Neuronal stem cell (in vitro differentiated cells): ENCODE results near the gene NF2.
A peak's percentile ranks its signal among the peaks of the same experiment; 100 is the strongest.

Experiments
- DNase-seq: peaks from one replicate; pipeline ENCODE4 v3.0.0-alpha.2; 2013; ENCODE audit warnings: low spot score
- H2AFZ ChIP-seq: one replicate; pipeline ENCODE4 v1.6.1; 2013; ENCODE audit warnings: mild to moderate bottlenecking, low read length, inconsistent platforms
- H2AK5ac ChIP-seq: 2 replicates; pipeline ENCODE4 v1.6.1; 2013; ENCODE audit warnings: low read depth, mild to moderate bottlenecking, inconsistent platforms, low read length, moderate library complexity, mixed read lengths
- H2BK120ac ChIP-seq: 2 replicates; pipeline ENCODE4 v1.6.1; 2013; ENCODE audit warnings: low read depth, mild to moderate bottlenecking, inconsistent platforms, low read length, moderate library complexity, mixed read lengths
- H2BK12ac ChIP-seq: one replicate; pipeline ENCODE4 v1.6.1; 2013; ENCODE audit warnings: low read length, inconsistent platforms
- H2BK15ac ChIP-seq: 2 replicates; pipeline ENCODE4 v1.6.1; 2013; ENCODE audit warnings: mild to moderate bottlenecking, low read length, inconsistent platforms, mixed read lengths
- H2BK5ac ChIP-seq: one replicate; pipeline ENCODE4 v1.6.1; 2013; ENCODE audit warnings: inconsistent platforms, mild to moderate bottlenecking, low read length, moderate library complexity
- H3K14ac ChIP-seq: one replicate; pipeline ENCODE4 v1.6.1; 2013; ENCODE audit warnings: low read length, inconsistent platforms
- H3K18ac ChIP-seq: 2 replicates; pipeline ENCODE4 v1.6.1; 2013; ENCODE audit warnings: low read length, inconsistent platforms
- H3K23ac ChIP-seq: 2 replicates; pipeline ENCODE4 v1.6.1; 2013; ENCODE audit warnings: low read depth, mild to moderate bottlenecking, mixed read lengths, low read length, inconsistent platforms; ENCODE audit not compliant: poor library complexity
- H3K27ac ChIP-seq: replicated peaks from 3 replicates; pipeline ENCODE4 v1.5.1; 2013; ENCODE audit warnings: low read length, inconsistent platforms
- H3K27me3 ChIP-seq, 3 experiments: 2 replicates each; pipeline ENCODE4 v1.6.1; 2013; ENCODE audit warnings: low read length in 3 of 3, mild to moderate bottlenecking in 2 of 3, inconsistent platforms in 1 of 3, low read depth in 1 of 3, mixed read lengths in 1 of 3, moderate library complexity in 1 of 3; ENCODE audit not compliant: control insufficient read depth in 3 of 3, insufficient read depth in 3 of 3
- H3K36me3 ChIP-seq, 2 donors: replicated peaks in 1 of 2; 2 replicates each; pipeline ENCODE4 v1.6.1; 2013; ENCODE audit warnings: low read length in 2 of 2; ENCODE audit not compliant: control insufficient read depth in 2 of 2, insufficient read depth in 2 of 2
- H3K4ac ChIP-seq: 2 replicates; pipeline ENCODE4 v1.6.1; 2013; ENCODE audit warnings: inconsistent platforms, mild to moderate bottlenecking, low read length, moderate library complexity
- H3K4me1 ChIP-seq, 2 donors: 1 replicate in 1 of 2; 2 replicates in 1 of 2; pipeline ENCODE4 v1.6.1; 2013; ENCODE audit warnings: low read length in 2 of 2, low read depth in 1 of 2; ENCODE audit not compliant: control insufficient read depth in 2 of 2, insufficient read depth in 1 of 2
- H3K4me2 ChIP-seq: one replicate; pipeline ENCODE4 v1.6.1; 2013; ENCODE audit warnings: mild to moderate bottlenecking, low read length, inconsistent platforms; ENCODE audit not compliant: insufficient read depth, poor library complexity, severe bottlenecking
- H3K4me3 ChIP-seq, 2 donors: 2 replicates each; pipeline ENCODE4 v1.5.1; 2013; ENCODE audit warnings: low read length in 2 of 2, mild to moderate bottlenecking in 2 of 2, inconsistent platforms in 1 of 2, moderate library complexity in 1 of 2
- H3K79me1 ChIP-seq: one replicate; pipeline ENCODE4 v1.6.1; 2013; ENCODE audit warnings: low read depth, mild to moderate bottlenecking, inconsistent platforms, low read length, moderate library complexity
- H3K9ac ChIP-seq: one replicate; pipeline ENCODE4 v1.6.1; 2013; ENCODE audit warnings: mild to moderate bottlenecking, low read depth, low read length, inconsistent platforms; ENCODE audit not compliant: poor library complexity
- H3K9me3 ChIP-seq, 2 donors: replicated peaks in 1 of 2; 2 replicates each; pipeline versions ENCODE3 to v1.6.1; 2013; ENCODE audit warnings: low read length in 2 of 2, mild to moderate bottlenecking in 2 of 2, inconsistent platforms in 1 of 2, low read depth in 1 of 2, mixed read lengths in 1 of 2, moderate library complexity in 1 of 2; ENCODE audit not compliant: control insufficient read depth in 2 of 2, insufficient read depth in 1 of 2
- H4K8ac ChIP-seq: one replicate; pipeline ENCODE4 v1.6.1; 2013; ENCODE audit warnings: low read depth, mild to moderate bottlenecking, inconsistent platforms, low read length, moderate library complexity
- H4K91ac ChIP-seq: one replicate; pipeline ENCODE4 v1.6.1; 2013; ENCODE audit warnings: low read length, low read depth, mild to moderate bottlenecking, inconsistent platforms; ENCODE audit not compliant: poor library complexity
- WGBS, 2 donors: extraction: QIAGEN DNeasy Blood & Tissue Kit; methylation state at CpG; one replicate each; pipeline ENCODE4 v1.1.7; 2013; ENCODE audit warnings: missing lambda C conversion rate in 2 of 2, mixed read lengths in 1 of 2; ENCODE audit not compliant: insufficient read length in 2 of 2, insufficient replicate concordance in 1 of 2; ENCODE audit errors: extremely low coverage in 2 of 2; 5-methylcytosine and 5-hydroxymethylcytosine counted together

Gene NF2

DNA sequence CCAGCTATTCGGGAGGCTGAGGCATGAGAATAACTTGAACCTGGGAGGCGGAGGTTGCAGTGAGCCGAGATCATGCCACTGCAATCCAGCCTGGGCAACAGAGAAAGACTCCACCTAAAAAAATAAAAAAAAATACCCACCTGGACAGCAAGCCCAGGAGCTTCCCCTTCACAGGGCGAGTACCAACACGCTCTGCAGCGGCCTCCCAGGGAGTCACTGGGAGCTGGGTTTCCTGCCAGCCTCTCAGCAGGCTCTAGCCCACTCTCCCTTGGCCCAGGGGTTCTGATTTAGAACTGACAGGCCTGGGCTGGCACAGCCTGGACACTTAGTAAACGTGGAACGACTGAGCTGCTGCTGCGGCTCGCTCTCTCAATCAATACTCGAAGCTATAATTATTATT lies 114.4 kb downstream of the NF2 start:
- Histone ChIP-seq H2AK5ac (no peak overlapping the region), H4K8ac (no peak overlapping the region), H4K91ac (no peak overlapping the region), H3K4me3 (no peak overlapping the region), H3K4me2 (no peak overlapping the region), H3K9me3 (peaks cover 0 to 5% of the 10 kb centered on the region in 2 donors), H3K4ac (no peak overlapping the region), H3K27ac (no peak overlapping the region), H2BK5ac (no peak overlapping the region), H3K18ac (no peak overlapping the region), H3K23ac (no peak overlapping the region), H3K4me1 (peaks cover 3 to 6% of the 10 kb centered on the region in 2 donors), H3K9ac (no peak overlapping the region), H3K27me3 (peaks cover 18 to 74% (median 48%) of the 10 kb centered on the region in 3 experiments), H2AFZ (no peak overlapping the region), H3K79me1 (peaks cover 2% of the 10 kb centered on the region), H2BK120ac (no peak overlapping the region), H3K14ac (no peak overlapping the region), H3K36me3 (no peaks in the 10 kb centered on the region), H2BK15ac (no peak overlapping the region), H2BK12ac (no peak overlapping the region)
- DNase-seq: no peak
- WGBS, 2 donors: no CpG with 5 or more reads among the region's 11 CpGs

GRCh38 chr22:29718949-29719898 lies 115.8 kb downstream of the NF2 start:
- no peak overlapping the region for H4K8ac ChIP-seq
- H3K4me3 ChIP-seq: peak overlapping the region in 1 of 2 donors; percentile 8
- peak overlapping the region; percentile 50 for H3K23ac ChIP-seq
- H4K91ac ChIP-seq: no peak overlapping the region
- H2BK120ac ChIP-seq: no peak overlapping the region
- H3K4me2 ChIP-seq: no peak overlapping the region
- H2AK5ac ChIP-seq: peak overlapping the region; percentile 35
- no peak overlapping the region for H3K4ac ChIP-seq
- DNase-seq: no peak
- H3K79me1 ChIP-seq: peaks cover 2% of the 10 kb centered on the region
- no peak overlapping the region for H3K27ac ChIP-seq
- no peak overlapping the region for H2BK5ac ChIP-seq
- no peak overlapping the region for H2BK12ac ChIP-seq
- peaks cover 0 to 3% of the 10 kb centered on the region in 2 donors for H3K4me1 ChIP-seq
- no peak overlapping the region for H3K9ac ChIP-seq
- no peaks in the 10 kb centered on the region for H3K36me3 ChIP-seq
- no peak overlapping the region for H2AFZ ChIP-seq
- H3K18ac ChIP-seq: peak overlapping the region; percentile 82
- WGBS, 2 donors: no CpG with 5 or more reads among the region's 24 CpGs
- peaks cover 18 to 76% (median 50%) of the 10 kb centered on the region in 3 experiments for H3K27me3 ChIP-seq
- peaks cover 0 to 5% of the 10 kb centered on the region in 2 donors for H3K9me3 ChIP-seq
- no peak overlapping the region for H2BK15ac ChIP-seq
- no peak overlapping the region for H3K14ac ChIP-seq

GRCh38 chr22:29719899-29720645 lies 116.6 kb downstream of the NF2 start, which contains the start of gene CABP7:
CABP7 (plus strand) TSS chr22:29720003; CDS start chr22:29720425, 422 bp downstream.
- no CpG with 5 or more reads among the region's 115 CpGs for WGBS, 2 donors
- Histone ChIP-seq H3K4ac (no peak within 1 kb of the TSS), H2BK120ac (no peak within 1 kb of the TSS), H2BK12ac (no peak within 1 kb of the TSS), H2AK5ac (peak within 1 kb of the TSS; percentile 35), H3K23ac (peak within 1 kb of the TSS; percentile 50), H3K9ac (no peak within 1 kb of the TSS), H2BK5ac (no peak within 1 kb of the TSS), H3K27ac (no peak within 1 kb of the TSS), H3K79me1 (peaks cover 2% of the 10 kb centered on the region), H4K8ac (no peak within 1 kb of the TSS), H3K4me3 (peak within 1 kb of the TSS in 1 of 2 donors; percentile 41), H3K18ac (peak within 1 kb of the TSS; percentile 82), H3K27me3 (peaks cover 18 to 78% (median 50%) of the 10 kb centered on the region in 3 experiments), H2BK15ac (no peak within 1 kb of the TSS), H3K36me3 (no peaks in the 10 kb centered on the region), H2AFZ (peak within 1 kb of the TSS; percentile 51), H3K4me1 (peaks cover 0 to 3% of the 10 kb centered on the region in 2 donors), H3K4me2 (peak within 1 kb of the TSS; percentile 66), H3K9me3 (peaks cover 0 to 5% of the 10 kb centered on the region in 2 donors), H3K14ac (no peak within 1 kb of the TSS), H4K91ac (no peak within 1 kb of the TSS)
- DNase-seq: no peak
